Measurements from ENCODE around the gene SRXN1.

The SRXN1 gene

DNA sequence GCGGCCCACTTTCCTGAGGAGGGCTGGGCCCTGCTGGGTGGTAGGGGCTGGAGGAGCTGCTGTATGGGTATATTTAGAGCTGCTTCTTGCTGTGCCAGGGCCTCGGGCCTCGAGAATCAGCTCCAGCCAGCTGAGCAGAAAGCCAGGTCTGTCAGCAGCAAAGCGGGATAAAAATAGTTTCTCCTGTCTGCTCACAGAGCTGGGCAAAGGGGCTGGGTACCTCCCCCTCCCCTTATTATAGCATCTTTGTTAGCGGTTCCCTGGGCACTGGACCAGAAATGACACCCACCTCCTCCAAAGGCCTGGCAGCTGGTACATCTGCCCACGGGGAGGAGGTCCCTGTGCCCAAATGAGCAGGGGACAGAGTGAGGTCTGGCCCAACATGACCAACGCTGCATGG lies 16.6 kb upstream of the SRXN1 start:
- TF ChIP-seq L3MBTL2 (conservative IDR thresholded peaks at IDR 0.05) (no peak), ARNT (IDR thresholded peaks at IDR 0.05) (no peak), FOXM1 (IDR thresholded peaks at IDR 0.05; ENCODE audit: borderline replicate concordance) (no peak)
- CTCF ChIA-PET: interaction anchor here (0.5 kb wide), 1 partner anchor 24 kb away, joined by 8 read pairs; no protein-coding TSS in a partner anchor
- POLR2A ChIA-PET: no interaction called here
- no peak for DNase-seq (ENCODE audit: extremely low spot score)

DNA sequence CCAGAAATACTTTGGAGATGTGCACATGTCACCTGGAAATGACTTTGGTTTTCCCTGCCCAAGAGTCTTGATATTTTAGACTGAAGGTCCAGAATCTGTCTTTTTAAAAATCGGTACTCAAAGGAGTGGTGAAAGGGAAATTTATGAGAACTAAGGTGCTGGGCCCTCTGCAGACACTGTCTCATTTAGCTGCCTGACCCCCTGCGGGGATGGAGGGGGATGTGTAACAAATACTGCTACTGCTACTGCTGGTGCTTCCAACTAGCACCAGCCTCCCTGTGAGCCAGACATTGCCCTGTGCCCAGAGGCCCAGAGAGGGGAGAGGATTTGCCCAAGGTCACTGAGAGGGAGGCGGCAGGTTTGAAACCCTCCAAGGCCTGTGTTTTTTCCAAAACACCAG lies 15.6 kb upstream of the SRXN1 start:
- ChIA-PET POLR2A (interaction anchor here (1.2 kb wide), 1 partner anchor 23 kb away, joined by 3 read pairs; no protein-coding TSS in a partner anchor), CTCF (interaction anchor here (0.8 to 2.2 kb wide), 3 partner anchors 13 to 71 kb away, joined by 3 to 23 read pairs (median 4); no protein-coding TSS in a partner anchor)
- no peak for DNase-seq (ENCODE audit: extremely low spot score)
- TF ChIP-seq FOXK2 (IDR thresholded peaks at IDR 0.05) (no peak), LEF1 (IDR thresholded peaks at IDR 0.05; ENCODE audit: borderline replicate concordance) (no peak), ZNF384 (IDR thresholded peaks at IDR 0.05) (no peak), FOXA1 (IDR thresholded peaks at IDR 0.05) (no peak), BHLHE40 (IDR thresholded peaks at IDR 0.05; ENCODE audit: borderline replicate concordance) (no peak), SUZ12 (IDR thresholded peaks at IDR 0.05) (no peak), L3MBTL2 (conservative IDR thresholded peaks at IDR 0.05) (no peak), ARNT (IDR thresholded peaks at IDR 0.05) (no peak), NFRKB (IDR thresholded peaks at IDR 0.05) (no peak), HDGF (IDR thresholded peaks at IDR 0.05; ENCODE audit: borderline replicate concordance) (no peak), CTBP1 (IDR thresholded peaks at IDR 0.05; ENCODE audit: borderline replicate concordance) (no peak), SP1 (IDR thresholded peaks at IDR 0.05) (no peak), ELF4 (IDR thresholded peaks at IDR 0.05) (no peak), TARDBP (IDR thresholded peaks at IDR 0.05) (no peak), FOXM1 (IDR thresholded peaks at IDR 0.05; ENCODE audit: borderline replicate concordance) (no peak)
- TF ChIP-seq, protein P1, sequence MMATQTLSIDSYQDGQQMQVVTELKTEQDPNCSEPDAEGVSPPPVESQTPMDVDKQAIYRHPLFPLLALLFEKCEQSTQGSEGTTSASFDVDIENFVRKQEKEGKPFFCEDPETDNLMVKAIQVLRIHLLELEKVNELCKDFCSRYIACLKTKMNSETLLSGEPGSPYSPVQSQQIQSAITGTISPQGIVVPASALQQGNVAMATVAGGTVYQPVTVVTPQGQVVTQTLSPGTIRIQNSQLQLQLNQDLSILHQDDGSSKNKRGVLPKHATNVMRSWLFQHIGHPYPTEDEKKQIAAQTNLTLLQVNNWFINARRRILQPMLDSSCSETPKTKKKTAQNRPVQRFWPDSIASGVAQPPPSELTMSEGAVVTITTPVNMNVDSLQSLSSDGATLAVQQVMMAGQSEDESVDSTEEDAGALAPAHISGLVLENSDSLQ (IDR thresholded peaks at IDR 0.05): no peak

DNA sequence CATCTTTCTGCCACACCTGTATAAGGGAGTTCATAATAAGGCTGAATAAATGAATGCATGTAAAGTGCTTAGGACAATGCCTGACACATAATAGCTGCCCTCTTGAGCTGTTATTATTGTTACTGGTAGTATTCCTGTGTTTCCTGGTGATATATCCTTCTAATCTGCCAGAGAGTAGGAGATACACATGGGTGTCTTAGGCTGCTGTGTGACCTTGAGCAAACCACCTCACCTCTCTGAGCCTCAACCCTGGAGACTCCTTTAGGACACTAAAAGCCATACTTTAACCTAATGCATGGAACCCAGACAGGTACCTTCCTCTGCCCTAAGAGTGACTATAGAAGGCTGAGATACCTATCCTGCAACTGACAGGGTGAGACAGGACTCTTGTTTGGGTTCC lies 15.1 kb upstream of the SRXN1 start:
- ChIA-PET CTCF (interaction anchor here (0.8 to 2.2 kb wide), 5 partner anchors 10 to 71 kb away, joined by 3 to 23 read pairs (median 4); no protein-coding TSS in a partner anchor), POLR2A (interaction anchor here (1.2 kb wide), 1 partner anchor 23 kb away, joined by 3 read pairs; no protein-coding TSS in a partner anchor)
- no peak for DNase-seq (ENCODE audit: extremely low spot score)
- no peak for TF ChIP-seq CTBP1 (IDR thresholded peaks at IDR 0.05; ENCODE audit: borderline replicate concordance)
- no peak for TF ChIP-seq ARNT (IDR thresholded peaks at IDR 0.05)

DNA sequence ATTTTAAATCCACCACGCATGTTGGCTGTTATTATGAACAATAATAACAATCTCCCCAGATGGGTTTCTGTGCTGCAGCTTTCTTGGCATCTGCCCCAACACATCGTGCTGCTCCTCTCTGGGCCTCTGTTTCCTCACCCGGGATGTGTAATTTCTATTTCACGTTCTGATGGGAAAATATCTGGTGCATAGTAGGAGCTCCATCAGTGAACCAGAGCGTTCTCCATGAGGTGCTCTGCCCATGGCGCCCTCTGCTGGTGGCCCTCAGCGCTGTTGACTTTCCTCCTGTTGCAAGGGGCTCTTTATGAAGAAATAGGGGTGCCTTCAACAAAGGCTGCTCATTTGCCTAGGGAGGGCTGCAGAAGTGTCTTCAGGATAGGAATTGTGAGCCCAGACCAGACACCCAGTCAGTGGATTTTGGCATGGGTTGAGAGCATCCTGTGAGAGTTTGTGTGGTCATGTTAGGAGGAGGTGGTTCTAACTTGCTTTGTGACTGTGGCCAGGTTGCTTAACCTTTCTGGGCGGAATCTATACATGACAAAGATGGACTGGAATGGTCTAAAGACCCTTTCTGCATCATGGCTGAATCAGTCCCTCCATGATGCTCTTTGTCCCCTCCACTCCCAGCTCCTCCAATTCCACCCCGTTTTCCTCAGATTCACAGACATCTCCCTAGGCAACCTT lies 14.5 kb upstream of the SRXN1 start:
- CTCF ChIA-PET: interaction anchor here (0.5 to 2.2 kb wide), 26 partner anchors 8 to 170 kb away, joined by 3 to 23 read pairs (median 4); partner anchors contain the start of gene SCRT2
- TF ChIP-seq BHLHE40 (IDR thresholded peaks at IDR 0.05; ENCODE audit: borderline replicate concordance) (no peak), SP1 (IDR thresholded peaks at IDR 0.05) (no peak), CTBP1 (IDR thresholded peaks at IDR 0.05; ENCODE audit: borderline replicate concordance) (no peak), ZNF384 (IDR thresholded peaks at IDR 0.05) (no peak), ELF4 (IDR thresholded peaks at IDR 0.05) (no peak), L3MBTL2 (conservative IDR thresholded peaks at IDR 0.05) (no peak), NFRKB (IDR thresholded peaks at IDR 0.05) (no peak), HDGF (IDR thresholded peaks at IDR 0.05; ENCODE audit: borderline replicate concordance) (no peak), LEF1 (IDR thresholded peaks at IDR 0.05; ENCODE audit: borderline replicate concordance) (no peak), FOXA1 (IDR thresholded peaks at IDR 0.05) (no peak), ARNT (IDR thresholded peaks at IDR 0.05) (no peak), TARDBP (IDR thresholded peaks at IDR 0.05) (no peak), SUZ12 (IDR thresholded peaks at IDR 0.05) (no peak)
- POLR2A ChIA-PET: no interaction called here
- DNase-seq (ENCODE audit: extremely low spot score): peak; percentile 64

DNA sequence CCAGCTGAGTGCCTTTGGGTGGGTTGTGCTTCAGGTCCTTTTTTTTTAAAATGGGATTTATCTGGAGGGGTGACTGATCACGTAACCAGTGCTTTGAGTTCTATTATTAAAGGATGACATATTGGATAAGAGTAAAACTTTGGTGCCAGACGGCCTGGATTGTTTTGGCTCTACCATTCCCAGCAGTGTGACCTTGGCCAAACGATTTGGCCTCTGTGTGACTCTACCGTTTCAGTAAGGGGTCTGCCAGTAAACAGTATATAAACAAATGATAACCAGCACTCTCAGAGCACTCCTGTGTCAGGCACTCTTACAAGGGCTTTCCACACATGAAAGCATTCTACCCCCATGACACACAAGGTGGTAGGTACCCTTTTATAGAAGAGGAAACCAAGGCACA lies 13.9 kb upstream of the SRXN1 start:
- CTCF ChIA-PET: interaction anchor here (0.5 to 2.2 kb wide), 24 partner anchors 9 to 170 kb away, joined by 3 to 23 read pairs (median 4); partner anchors contain the start of gene SCRT2
- no peak for DNase-seq (ENCODE audit: extremely low spot score)
- TF ChIP-seq TARDBP (IDR thresholded peaks at IDR 0.05) (no peak), CTBP1 (IDR thresholded peaks at IDR 0.05; ENCODE audit: borderline replicate concordance) (no peak), BHLHE40 (IDR thresholded peaks at IDR 0.05; ENCODE audit: borderline replicate concordance) (no peak), SUZ12 (IDR thresholded peaks at IDR 0.05) (no peak), FOXA1 (IDR thresholded peaks at IDR 0.05) (no peak), FOXK2 (IDR thresholded peaks at IDR 0.05) (no peak), FOXM1 (IDR thresholded peaks at IDR 0.05; ENCODE audit: borderline replicate concordance) (no peak), HDGF (IDR thresholded peaks at IDR 0.05; ENCODE audit: borderline replicate concordance) (no peak), SP1 (IDR thresholded peaks at IDR 0.05) (no peak), ARNT (IDR thresholded peaks at IDR 0.05) (no peak), ELF4 (IDR thresholded peaks at IDR 0.05) (no peak), NFRKB (IDR thresholded peaks at IDR 0.05) (no peak)
- TF ChIP-seq, protein P1 (IDR thresholded peaks at IDR 0.05): no peak
- POLR2A ChIA-PET: no interaction called here

DNA sequence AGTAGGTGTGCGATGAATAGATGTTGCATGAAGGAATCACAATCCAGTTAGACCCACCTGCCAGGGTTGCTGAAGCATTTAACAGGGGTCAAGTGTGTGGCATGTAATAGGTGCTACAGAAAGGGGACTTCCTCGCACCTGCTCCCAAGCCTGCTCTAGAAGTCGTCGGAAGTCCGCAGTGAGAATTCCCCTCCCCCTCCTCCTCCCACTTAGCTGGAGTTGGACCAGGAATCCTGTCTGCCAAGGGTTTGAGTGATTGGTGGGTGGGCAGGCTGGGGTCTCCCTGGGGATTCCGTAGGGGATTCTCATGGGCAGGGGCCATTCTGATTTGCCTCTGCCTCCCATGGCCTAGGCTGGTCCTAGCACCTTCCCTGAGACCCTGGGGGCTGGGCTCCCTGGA lies 12.3 kb upstream of the SRXN1 start:
- CTCF ChIA-PET: no interaction called here
- TF ChIP-seq ZNF384 (IDR thresholded peaks at IDR 0.05) (no peak), SUZ12 (IDR thresholded peaks at IDR 0.05) (no peak), HDGF (IDR thresholded peaks at IDR 0.05; ENCODE audit: borderline replicate concordance) (no peak), SP1 (IDR thresholded peaks at IDR 0.05) (no peak), BHLHE40 (IDR thresholded peaks at IDR 0.05; ENCODE audit: borderline replicate concordance) (no peak), NFRKB (IDR thresholded peaks at IDR 0.05) (no peak), L3MBTL2 (conservative IDR thresholded peaks at IDR 0.05) (no peak), ARNT (IDR thresholded peaks at IDR 0.05) (no peak), CTBP1 (IDR thresholded peaks at IDR 0.05; ENCODE audit: borderline replicate concordance) (no peak), TARDBP (IDR thresholded peaks at IDR 0.05) (no peak), ELF4 (IDR thresholded peaks at IDR 0.05) (no peak), LEF1 (IDR thresholded peaks at IDR 0.05; ENCODE audit: borderline replicate concordance) (no peak), FOXM1 (IDR thresholded peaks at IDR 0.05; ENCODE audit: borderline replicate concordance) (no peak), FOXA1 (IDR thresholded peaks at IDR 0.05) (no peak), FOXK2 (IDR thresholded peaks at IDR 0.05) (no peak)
- TF ChIP-seq, protein P1 (IDR thresholded peaks at IDR 0.05): no peak
- DNase-seq (ENCODE audit: extremely low spot score): no peak
- POLR2A ChIA-PET: interaction anchor here (0.6 kb wide), 1 partner anchor 28 kb away, joined by 3 read pairs; no protein-coding TSS in a partner anchor

Data from HEK293T (cell line).